Ishikawa (cell line): ENCODE results near the gene SEC16A.

ENCODE experiments used
- CEBPB ChIP-seq: IDR thresholded peaks from 2 replicates; pipeline ENCODE4 v1.6.1; 2012
- CREB1 ChIP-seq: IDR thresholded peaks from 2 replicates; pipeline ENCODE4 v1.6.1; 2012; ENCODE audit warnings: low read depth
- EGR1 ChIP-seq: IDR thresholded peaks from 2 replicates; pipeline ENCODE4 v1.6.1; 2012
- EP300 ChIP-seq: IDR thresholded peaks from 2 replicates; pipeline ENCODE4 v1.6.1; 2012; ENCODE audit warnings: borderline replicate concordance
- FOXM1 ChIP-seq: IDR thresholded peaks from 2 replicates; pipeline ENCODE4 v1.6.1; 2012; ENCODE audit warnings: low read depth, borderline replicate concordance
- NFIC ChIP-seq: IDR thresholded peaks from 2 replicates; pipeline ENCODE4 v1.6.1; 2012
- RAD21 ChIP-seq: IDR thresholded peaks from 2 replicates; pipeline ENCODE4 v1.6.1; 2012; ENCODE audit warnings: low read depth
- TAF1 ChIP-seq: IDR thresholded peaks from 2 replicates; pipeline ENCODE4 v1.6.1; 2012; ENCODE audit warnings: low read depth, mild to moderate bottlenecking
- TCF12 ChIP-seq: IDR thresholded peaks from 2 replicates; pipeline ENCODE4 v1.6.1; 2012; ENCODE audit warnings: low read depth
- TEAD4 ChIP-seq: IDR thresholded peaks from 2 replicates; pipeline ENCODE4 v1.6.1; 2012
- YY1 ChIP-seq: IDR thresholded peaks from 2 replicates; pipeline ENCODE4 v1.6.1; 2012; ENCODE audit warnings: low read depth
- ZBTB7A ChIP-seq: IDR thresholded peaks from 2 replicates; pipeline ENCODE4 v1.6.1; 2012; ENCODE audit warnings: low read depth
- TF ChIP-seq, protein P1 (sequence below): IDR thresholded peaks from 2 replicates; pipeline ENCODE4 v1.6.1; 2012
- TF ChIP-seq, protein P2 (sequence below): IDR thresholded peaks from 2 replicates; pipeline ENCODE4 v1.6.1; 2012; ENCODE audit warnings: low read depth, mild to moderate bottlenecking
- TF ChIP-seq, protein P3 (sequence below): IDR thresholded peaks from 2 replicates; pipeline ENCODE4 v1.6.1; 2012

Gene SEC16A

DNA sequence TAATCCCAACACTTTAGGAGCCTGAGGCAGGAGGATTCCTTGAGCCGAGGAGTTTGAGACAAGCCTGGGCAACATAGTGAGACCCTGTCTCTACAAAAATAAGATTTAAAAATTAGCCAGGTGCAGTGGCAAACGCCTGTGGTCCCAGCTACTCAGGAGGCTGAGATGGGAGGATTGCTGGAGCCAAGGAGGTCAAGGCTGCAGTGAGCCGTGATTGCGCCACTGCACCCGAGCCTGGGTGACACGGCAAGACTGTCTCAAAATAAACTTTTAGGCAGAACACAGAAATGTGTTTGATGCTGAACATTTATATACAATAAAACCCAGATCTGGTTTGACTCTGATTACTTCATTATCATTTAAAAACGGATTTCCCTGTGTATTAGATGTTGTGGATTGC lies 77.4 kb downstream of the SEC16A start:
- TF ChIP-seq YY1, result no peak
- no peak for TF ChIP-seq NFIC
- TF ChIP-seq ZBTB7A, result no peak
- TF ChIP-seq, protein P1, sequence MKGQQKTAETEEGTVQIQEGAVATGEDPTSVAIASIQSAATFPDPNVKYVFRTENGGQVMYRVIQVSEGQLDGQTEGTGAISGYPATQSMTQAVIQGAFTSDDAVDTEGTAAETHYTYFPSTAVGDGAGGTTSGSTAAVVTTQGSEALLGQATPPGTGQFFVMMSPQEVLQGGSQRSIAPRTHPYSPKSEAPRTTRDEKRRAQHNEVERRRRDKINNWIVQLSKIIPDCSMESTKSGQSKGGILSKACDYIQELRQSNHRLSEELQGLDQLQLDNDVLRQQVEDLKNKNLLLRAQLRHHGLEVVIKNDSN, result no peak
- TF ChIP-seq EGR1, result no peak

DNA sequence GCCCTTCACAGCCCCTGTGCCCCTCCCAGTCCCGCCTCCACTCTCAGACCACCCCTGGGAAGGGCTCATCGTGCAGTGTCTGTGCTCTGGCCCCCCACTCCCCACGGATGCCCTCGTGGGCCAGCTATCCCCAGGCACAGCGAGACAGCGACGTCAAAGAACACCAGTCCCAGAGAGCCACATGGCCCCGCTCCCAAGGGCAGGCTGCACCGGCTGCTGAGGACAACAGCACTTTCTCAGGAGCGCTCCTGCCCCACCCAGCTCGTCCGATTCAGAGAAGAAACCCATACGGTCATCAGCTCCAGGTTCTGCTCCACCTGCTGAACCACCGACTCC lies 78.1 kb downstream of the SEC16A start:
- TF ChIP-seq FOXM1 (no peak), ZBTB7A (no peak), RAD21 (no peak), TCF12 (no peak), EGR1 (no peak), CREB1 (no peak), TAF1 (no peak), CEBPB (no peak), TEAD4 (no peak)
- TF ChIP-seq, protein P2, sequence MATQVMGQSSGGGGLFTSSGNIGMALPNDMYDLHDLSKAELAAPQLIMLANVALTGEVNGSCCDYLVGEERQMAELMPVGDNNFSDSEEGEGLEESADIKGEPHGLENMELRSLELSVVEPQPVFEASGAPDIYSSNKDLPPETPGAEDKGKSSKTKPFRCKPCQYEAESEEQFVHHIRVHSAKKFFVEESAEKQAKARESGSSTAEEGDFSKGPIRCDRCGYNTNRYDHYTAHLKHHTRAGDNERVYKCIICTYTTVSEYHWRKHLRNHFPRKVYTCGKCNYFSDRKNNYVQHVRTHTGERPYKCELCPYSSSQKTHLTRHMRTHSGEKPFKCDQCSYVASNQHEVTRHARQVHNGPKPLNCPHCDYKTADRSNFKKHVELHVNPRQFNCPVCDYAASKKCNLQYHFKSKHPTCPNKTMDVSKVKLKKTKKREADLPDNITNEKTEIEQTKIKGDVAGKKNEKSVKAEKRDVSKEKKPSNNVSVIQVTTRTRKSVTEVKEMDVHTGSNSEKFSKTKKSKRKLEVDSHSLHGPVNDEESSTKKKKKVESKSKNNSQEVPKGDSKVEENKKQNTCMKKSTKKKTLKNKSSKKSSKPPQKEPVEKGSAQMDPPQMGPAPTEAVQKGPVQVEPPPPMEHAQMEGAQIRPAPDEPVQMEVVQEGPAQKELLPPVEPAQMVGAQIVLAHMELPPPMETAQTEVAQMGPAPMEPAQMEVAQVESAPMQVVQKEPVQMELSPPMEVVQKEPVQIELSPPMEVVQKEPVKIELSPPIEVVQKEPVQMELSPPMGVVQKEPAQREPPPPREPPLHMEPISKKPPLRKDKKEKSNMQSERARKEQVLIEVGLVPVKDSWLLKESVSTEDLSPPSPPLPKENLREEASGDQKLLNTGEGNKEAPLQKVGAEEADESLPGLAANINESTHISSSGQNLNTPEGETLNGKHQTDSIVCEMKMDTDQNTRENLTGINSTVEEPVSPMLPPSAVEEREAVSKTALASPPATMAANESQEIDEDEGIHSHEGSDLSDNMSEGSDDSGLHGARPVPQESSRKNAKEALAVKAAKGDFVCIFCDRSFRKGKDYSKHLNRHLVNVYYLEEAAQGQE, result no peak

DNA sequence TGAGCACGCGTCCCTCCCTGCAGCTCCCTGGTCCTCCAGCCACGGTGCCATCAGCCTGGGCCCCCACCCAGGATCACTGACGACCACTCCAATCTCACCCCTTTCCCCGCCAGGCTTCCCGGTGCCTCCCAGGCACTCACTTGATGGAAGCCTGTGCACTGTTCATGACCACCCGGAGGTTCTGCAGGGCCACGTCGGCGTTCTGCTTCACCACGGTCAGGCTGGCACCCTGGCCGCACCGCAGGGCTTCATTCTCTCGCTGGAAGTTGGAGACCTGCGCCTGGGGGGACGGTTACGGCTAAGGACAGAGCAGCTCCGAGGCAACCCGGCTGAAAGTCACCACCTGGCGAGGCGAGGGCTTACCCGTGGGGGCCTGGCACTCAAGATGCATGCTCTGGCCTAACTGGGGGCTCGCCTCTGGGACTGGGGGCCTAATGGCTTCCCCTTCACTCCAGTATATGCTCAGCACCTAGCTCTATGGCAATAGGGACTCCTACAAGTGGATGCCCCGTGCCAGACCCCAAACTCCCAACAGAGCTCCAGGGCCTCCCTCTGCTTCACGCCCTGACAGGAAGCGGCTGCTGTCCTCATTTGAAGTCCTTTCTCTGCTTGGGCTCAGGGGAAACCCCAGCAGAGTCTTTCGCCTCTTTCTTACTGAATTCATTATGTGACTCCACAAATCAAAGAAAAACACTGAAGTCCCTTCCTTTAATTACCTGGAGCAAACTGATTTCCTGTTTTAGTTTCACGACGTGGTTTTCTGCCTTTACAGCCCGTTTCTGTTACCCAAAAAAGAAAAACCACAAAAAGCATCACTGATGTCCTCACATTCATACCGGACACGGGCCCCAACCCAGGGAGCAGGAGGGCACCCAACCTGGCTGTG lies 78.7 kb downstream of the SEC16A start:
- TF ChIP-seq, protein P2, result no peak

DNA sequence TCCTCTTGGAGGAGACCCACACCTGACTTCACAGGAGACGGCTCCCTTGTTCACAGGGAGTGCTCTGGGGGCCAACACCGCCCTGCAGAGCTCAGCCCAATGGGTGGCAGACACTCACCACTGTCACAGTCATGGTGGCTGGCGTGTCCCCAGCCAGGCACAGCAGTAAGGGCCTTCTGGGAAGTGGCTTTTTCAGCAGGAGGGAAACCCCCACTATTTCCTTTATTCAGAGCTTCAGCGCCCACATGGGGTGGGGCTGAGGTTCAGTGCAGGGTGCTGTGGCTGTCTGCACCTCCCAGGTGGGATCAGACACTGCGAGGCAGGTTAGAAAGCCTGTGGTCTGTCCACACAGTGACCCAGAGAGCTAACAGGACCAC lies 79.3 kb downstream of the SEC16A start:
- TF ChIP-seq, protein P1, result no peak
- TF ChIP-seq TCF12 (no peak), EP300 (no peak), TAF1 (no peak), RAD21 (no peak), CEBPB (no peak), TEAD4 (no peak), NFIC (no peak), FOXM1 (no peak), EGR1 (no peak), ZBTB7A (no peak), YY1 (no peak), CREB1 (no peak)
- TF ChIP-seq, protein P3, sequence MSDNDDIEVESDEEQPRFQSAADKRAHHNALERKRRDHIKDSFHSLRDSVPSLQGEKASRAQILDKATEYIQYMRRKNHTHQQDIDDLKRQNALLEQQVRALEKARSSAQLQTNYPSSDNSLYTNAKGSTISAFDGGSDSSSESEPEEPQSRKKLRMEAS, result no peak
- TF ChIP-seq, protein P2, result no peak

DNA sequence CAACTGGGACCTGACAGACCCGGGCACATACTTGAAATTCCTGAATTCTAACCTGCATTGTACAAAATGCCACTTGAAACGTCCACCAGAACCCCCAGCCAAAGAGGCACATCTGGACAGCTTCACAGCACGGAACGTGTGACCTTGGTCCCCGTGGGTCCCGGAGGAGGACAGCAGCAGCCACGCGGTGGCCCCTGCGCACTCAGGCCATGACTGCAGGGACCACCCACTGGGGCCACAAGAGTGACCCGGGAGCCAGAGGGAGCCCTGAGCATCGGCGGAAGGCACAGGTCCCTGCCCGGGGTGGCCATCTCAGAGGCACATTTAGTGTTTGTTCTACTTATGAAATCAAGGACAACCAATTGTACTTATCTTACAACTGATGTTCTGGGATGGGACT lies 80.8 kb downstream of the SEC16A start:
- no peak for TF ChIP-seq TAF1
- TF ChIP-seq EGR1, result no peak
- no peak for TF ChIP-seq NFIC
- no peak for TF ChIP-seq CEBPB
- no peak for TF ChIP-seq RAD21
- TF ChIP-seq, protein P2, result no peak
- TF ChIP-seq, protein P1, result no peak
